Caki2 (cell line): ENCODE measurements around the gene CDX1. TPM values are rescaled to one million over a fixed set of nuclear protein-coding genes. Genes with fewer than 3 reads are reported as not detected.

Experiments used
- DNase-seq: peaks from one replicate; pipeline ENCODE4 v3.0.0-alpha.2; 2015; ENCODE audit warnings: low read depth
- in situ Hi-C: cut with HindIII; loops from 2 replicates; pipeline ENCODE4 v1.10.0; 2016; ENCODE audit warnings: low sequenced_read_pairs, low pct_unique_long_range_greater_than_20kb, mixed read lengths
- total RNA-seq: library from RNA; depleted of rRNA; stranded (reverse); fragments of >200 nt; shearing (Covaris generic); gene quantifications from 2 replicates; pipeline ENCODE4 v1.2.3, GENCODE V29; 2014; ENCODE audit warnings: low replicate concordance

Gene CDX1
- total RNA-seq, 1 experiment from 2014 or later: not detected

GRCh38 chr5:150175076-150175475, 8.5 kb downstream of the CDX1 start:
- DNase-seq: no peak
- in situ Hi-C loops: no loop called here

- DNase-seq: peak; percentile 2
Measured at GRCh38 chr5:150175536-150175935, 9.0 kb downstream of the CDX1 start.

GRCh38 chr5:150176745-150177477, 10.3 kb downstream of the CDX1 start:
- no peak for DNase-seq
- in situ Hi-C loops: no loop called here

More at GRCh38 chr5:150175536-150175935, 9.0 kb downstream of the CDX1 start:
- in situ Hi-C loops: no loop called here

- in situ Hi-C loops: no loop called here
- no peak for DNase-seq
Measured at GRCh38 chr5:150177721-150178120, 11.1 kb downstream of the CDX1 start.

- DNase-seq: no peak
- in situ Hi-C loops: no loop called here
Measured at GRCh38 chr5:150178262-150178661, 11.7 kb downstream of the CDX1 start.

GRCh38 chr5:150179019-150179620, 12.5 kb downstream of the CDX1 start:
- in situ Hi-C loops: no loop called here

GRCh38 chr5:150180241-150181026, 13.9 kb downstream of the CDX1 start:
- in situ Hi-C loops: no loop called here
- no peak for DNase-seq

More at GRCh38 chr5:150179019-150179620, 12.5 kb downstream of the CDX1 start:
- no peak for DNase-seq

- in situ Hi-C loops: no loop called here
- DNase-seq: peak; percentile 14
Measured at GRCh38 chr5:150181027-150181426, 14.4 kb downstream of the CDX1 start.

- in situ Hi-C loops: no loop called here
- DNase-seq: no peak
Measured at GRCh38 chr5:150181766-150182545, 15.4 kb downstream of the CDX1 start.

- in situ Hi-C loops: no loop called here
- no peak for DNase-seq
Measured at GRCh38 chr5:150182774-150183173, 16.2 kb downstream of the CDX1 start.

GRCh38 chr5:150183436-150183835, 16.9 kb downstream of the CDX1 start:
- in situ Hi-C loops: no loop called here
- DNase-seq: no peak

- no peak for DNase-seq
- in situ Hi-C loops: no loop called here
Measured at GRCh38 chr5:150184006-150184405, 17.4 kb downstream of the CDX1 start.

- in situ Hi-C loops: no loop called here
- no peak for DNase-seq
Measured at GRCh38 chr5:150184990-150185912, 18.7 kb downstream of the CDX1 start.

- no peak for DNase-seq
- in situ Hi-C loops: no loop called here
Measured at GRCh38 chr5:150186137-150186536, 19.6 kb downstream of the CDX1 start.

GRCh38 chr5:150186897-150187296, 20.3 kb downstream of the CDX1 start:
- no peak for DNase-seq
- in situ Hi-C loops: no loop called here

- DNase-seq: no peak
- in situ Hi-C loops: no loop called here
Measured at GRCh38 chr5:150188146-150188842, 21.7 kb downstream of the CDX1 start.

- no peak for DNase-seq
- in situ Hi-C loops: no loop called here
Measured at GRCh38 chr5:150189326-150189725, 22.7 kb downstream of the CDX1 start.
